Activated naive CD8-positive, alpha-beta T cell treated with anti-CD3 and anti-CD28 coated beads, Interleukin-2, amount 50 U/mL, for 16 hours (primary cell): ENCODE data around the gene ASIC4.

ENCODE experiments used
- DNase-seq: peaks from one replicate; pipeline ENCODE4 v3.0.0-alpha.2; 2020; ENCODE audit warnings: low read depth, low spot score

ASIC4 gene

GRCh38 chr2:219567791-219568361, 53.6 kb downstream of the ASIC4 start:
- DNase-seq: no peak

GRCh38 chr2:219569041-219569440, 54.8 kb downstream of the ASIC4 start:
- no peak for DNase-seq

- no peak for DNase-seq
These were observed 55.4 kb downstream of the ASIC4 start for GRCh38 chr2:219569635-219570034.

- DNase-seq: no peak
These were observed 56.1 kb downstream of the ASIC4 start for GRCh38 chr2:219570194-219570923.

GRCh38 chr2:219570924-219571310, 56.6 kb downstream of the ASIC4 start:
- DNase-seq: no peak

- no peak for DNase-seq
These were observed 57.3 kb downstream of the ASIC4 start, which contains the start of gene OBSL1 for GRCh38 chr2:219571311-219572236. Gene OBSL1, minus strand, starts transcription at chr2:219571539. Its CDS starts 307 bp downstream, at chr2:219571232.

- DNase-seq: no peak
These were observed 58.1 kb downstream of the ASIC4 start, which contains the start of gene INHA for GRCh38 chr2:219572237-219573001. Gene INHA, plus strand, starts transcription at chr2:219572310. Its CDS starts 65 bp downstream, at chr2:219572375.

GRCh38 chr2:219573166-219573565, 58.9 kb downstream of the ASIC4 start:
- DNase-seq: no peak

GRCh38 chr2:219574484-219575311, 60.4 kb downstream of the ASIC4 start:
- no peak for DNase-seq

GRCh38 chr2:219575566-219576504, 61.6 kb downstream of the ASIC4 start:
- DNase-seq: no peak

GRCh38 chr2:219576505-219577388, 62.5 kb downstream of the ASIC4 start:
- DNase-seq: no peak

GRCh38 chr2:219578811-219579613, 64.7 kb downstream of the ASIC4 start:
- no peak for DNase-seq

- no peak for DNase-seq
These were observed 67.1 kb downstream of the ASIC4 start for GRCh38 chr2:219581346-219581745.
